ENCODE measurements around the gene BANK1.

The BANK1 gene

GRCh38 chr4:102114118-102114630, 323.6 kb downstream of the BANK1 start:
- no peak for TF ChIP-seq ZFP30 (CRISPR knock-in tag; IDR thresholded peaks at IDR 0.05)
- TF ChIP-seq ESRRG (CRISPR knock-in tag; IDR thresholded peaks at IDR 0.05) = no peak
- no peak for TF ChIP-seq TSHZ2 (CRISPR knock-in tag; IDR thresholded peaks at IDR 0.05)
- no peak for TF ChIP-seq RARB (CRISPR knock-in tag; IDR thresholded peaks at IDR 0.05)
- TF ChIP-seq GLIS3 (CRISPR knock-in tag; IDR thresholded peaks at IDR 0.05) = no peak
- no peak for TF ChIP-seq TOX (CRISPR knock-in tag; IDR thresholded peaks at IDR 0.05; ENCODE audit: borderline replicate concordance)
- no peak for TF ChIP-seq ARNTL (CRISPR knock-in tag; IDR thresholded peaks at IDR 0.05; ENCODE audit: borderline replicate concordance, low read depth)
- TF ChIP-seq ZC3H10 (CRISPR knock-in tag; IDR thresholded peaks at IDR 0.05) = no peak
- no peak for TF ChIP-seq ISL1 (CRISPR knock-in tag; IDR thresholded peaks at IDR 0.05)
- TF ChIP-seq, protein P1, sequence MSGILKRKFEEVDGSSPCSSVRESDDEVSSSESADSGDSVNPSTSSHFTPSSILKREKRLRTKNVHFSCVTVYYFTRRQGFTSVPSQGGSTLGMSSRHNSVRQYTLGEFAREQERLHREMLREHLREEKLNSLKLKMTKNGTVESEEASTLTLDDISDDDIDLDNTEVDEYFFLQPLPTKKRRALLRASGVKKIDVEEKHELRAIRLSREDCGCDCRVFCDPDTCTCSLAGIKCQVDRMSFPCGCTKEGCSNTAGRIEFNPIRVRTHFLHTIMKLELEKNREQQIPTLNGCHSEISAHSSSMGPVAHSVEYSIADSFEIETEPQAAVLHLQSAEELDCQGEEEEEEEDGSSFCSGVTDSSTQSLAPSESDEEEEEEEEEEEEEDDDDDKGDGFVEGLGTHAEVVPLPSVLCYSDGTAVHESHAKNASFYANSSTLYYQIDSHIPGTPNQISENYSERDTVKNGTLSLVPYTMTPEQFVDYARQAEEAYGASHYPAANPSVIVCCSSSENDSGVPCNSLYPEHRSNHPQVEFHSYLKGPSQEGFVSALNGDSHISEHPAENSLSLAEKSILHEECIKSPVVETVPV (CRISPR knock-in tag; IDR thresholded peaks at IDR 0.05) = no peak
- no peak for TF ChIP-seq ZFP3 (CRISPR knock-in tag; IDR thresholded peaks at IDR 0.05)
- TF ChIP-seq, protein P2, sequence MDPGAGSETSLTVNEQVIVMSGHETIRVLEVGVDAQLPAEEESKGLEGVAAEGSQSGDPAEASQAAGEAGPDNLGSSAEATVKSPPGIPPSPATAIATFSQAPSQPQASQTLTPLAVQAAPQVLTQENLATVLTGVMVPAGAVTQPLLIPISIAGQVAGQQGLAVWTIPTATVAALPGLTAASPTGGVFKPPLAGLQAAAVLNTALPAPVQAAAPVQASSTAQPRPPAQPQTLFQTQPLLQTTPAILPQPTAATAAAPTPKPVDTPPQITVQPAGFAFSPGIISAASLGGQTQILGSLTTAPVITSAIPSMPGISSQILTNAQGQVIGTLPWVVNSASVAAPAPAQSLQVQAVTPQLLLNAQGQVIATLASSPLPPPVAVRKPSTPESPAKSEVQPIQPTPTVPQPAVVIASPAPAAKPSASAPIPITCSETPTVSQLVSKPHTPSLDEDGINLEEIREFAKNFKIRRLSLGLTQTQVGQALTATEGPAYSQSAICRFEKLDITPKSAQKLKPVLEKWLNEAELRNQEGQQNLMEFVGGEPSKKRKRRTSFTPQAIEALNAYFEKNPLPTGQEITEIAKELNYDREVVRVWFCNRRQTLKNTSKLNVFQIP (CRISPR knock-in tag; IDR thresholded peaks at IDR 0.05; ENCODE audit: borderline replicate concordance, low read depth) = no peak
- TF ChIP-seq, protein P3, sequence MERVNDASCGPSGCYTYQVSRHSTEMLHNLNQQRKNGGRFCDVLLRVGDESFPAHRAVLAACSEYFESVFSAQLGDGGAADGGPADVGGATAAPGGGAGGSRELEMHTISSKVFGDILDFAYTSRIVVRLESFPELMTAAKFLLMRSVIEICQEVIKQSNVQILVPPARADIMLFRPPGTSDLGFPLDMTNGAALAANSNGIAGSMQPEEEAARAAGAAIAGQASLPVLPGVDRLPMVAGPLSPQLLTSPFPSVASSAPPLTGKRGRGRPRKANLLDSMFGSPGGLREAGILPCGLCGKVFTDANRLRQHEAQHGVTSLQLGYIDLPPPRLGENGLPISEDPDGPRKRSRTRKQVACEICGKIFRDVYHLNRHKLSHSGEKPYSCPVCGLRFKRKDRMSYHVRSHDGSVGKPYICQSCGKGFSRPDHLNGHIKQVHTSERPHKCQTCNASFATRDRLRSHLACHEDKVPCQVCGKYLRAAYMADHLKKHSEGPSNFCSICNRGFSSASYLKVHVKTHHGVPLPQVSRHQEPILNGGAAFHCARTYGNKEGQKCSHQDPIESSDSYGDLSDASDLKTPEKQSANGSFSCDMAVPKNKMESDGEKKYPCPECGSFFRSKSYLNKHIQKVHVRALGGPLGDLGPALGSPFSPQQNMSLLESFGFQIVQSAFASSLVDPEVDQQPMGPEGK (CRISPR knock-in tag; IDR thresholded peaks at IDR 0.05; ENCODE audit: borderline replicate concordance) = no peak
- no peak for TF ChIP-seq SNAI2 (CRISPR knock-in tag; IDR thresholded peaks at IDR 0.05)
- TF ChIP-seq TCF4 (CRISPR knock-in tag; IDR thresholded peaks at IDR 0.05; ENCODE audit: borderline replicate concordance) = no peak
- no peak for TF ChIP-seq ZNF8 (CRISPR knock-in tag; IDR thresholded peaks at IDR 0.05)
- no peak for TF ChIP-seq CREB5 (CRISPR knock-in tag; IDR thresholded peaks at IDR 0.05; ENCODE audit: low read depth)
- no peak for ATAC-seq

DNA sequence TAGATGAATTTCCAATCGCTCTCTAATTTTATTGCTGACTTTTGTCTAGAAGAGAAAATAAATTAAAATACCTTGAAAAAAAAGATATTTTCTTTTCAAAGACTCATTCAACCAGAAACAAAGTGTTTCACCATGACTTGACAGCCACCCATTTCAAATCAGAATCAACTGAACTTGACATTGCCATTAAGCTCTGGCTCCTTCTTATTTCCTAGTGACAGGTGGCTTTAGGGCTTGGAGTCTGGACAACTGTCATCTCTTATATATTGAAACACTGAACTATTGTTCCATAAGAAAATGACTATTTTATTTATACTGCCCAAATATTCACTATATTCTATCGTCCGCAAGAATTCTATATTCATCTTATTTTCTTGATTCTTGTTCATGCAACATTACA, 325.6 kb downstream of the BANK1 start:
- TF ChIP-seq SNAI2 (CRISPR knock-in tag; IDR thresholded peaks at IDR 0.05) (no peak), OSR1 (CRISPR knock-in tag; IDR thresholded peaks at IDR 0.05) (no peak), ARNTL (CRISPR knock-in tag; IDR thresholded peaks at IDR 0.05; ENCODE audit: borderline replicate concordance, low read depth) (no peak), ISL1 (CRISPR knock-in tag; IDR thresholded peaks at IDR 0.05) (no peak), TSHZ2 (CRISPR knock-in tag; IDR thresholded peaks at IDR 0.05) (no peak), ESRRG (CRISPR knock-in tag; IDR thresholded peaks at IDR 0.05) (no peak), ZC3H10 (CRISPR knock-in tag; IDR thresholded peaks at IDR 0.05) (no peak), TCF4 (CRISPR knock-in tag; IDR thresholded peaks at IDR 0.05; ENCODE audit: borderline replicate concordance) (no peak), TOX (CRISPR knock-in tag; IDR thresholded peaks at IDR 0.05; ENCODE audit: borderline replicate concordance) (no peak), CSDC2 (CRISPR knock-in tag; IDR thresholded peaks at IDR 0.05) (no peak), ZFP3 (CRISPR knock-in tag; IDR thresholded peaks at IDR 0.05) (no peak)

More for the DNA sequence above, 325.6 kb downstream of the BANK1 start:
- ATAC-seq = no peak
